Activated naive CD4-positive, alpha-beta T cell treated with anti-CD3 and anti-CD28 coated beads, Interleukin-2, amount 50 U/mL, for 16 hours (primary cell): Measurements from ENCODE around the gene AP2S1.
"Not testable (repeated sequence)": the region's sequence is repeated elsewhere in the genome, so short reads cannot be mapped to it uniquely, and the experiment has no call there.

ENCODE experiments used
- DNase-seq: peaks from one replicate; pipeline ENCODE4 v3.0.0-alpha.2; 2020

Gene AP2S1

DNA sequence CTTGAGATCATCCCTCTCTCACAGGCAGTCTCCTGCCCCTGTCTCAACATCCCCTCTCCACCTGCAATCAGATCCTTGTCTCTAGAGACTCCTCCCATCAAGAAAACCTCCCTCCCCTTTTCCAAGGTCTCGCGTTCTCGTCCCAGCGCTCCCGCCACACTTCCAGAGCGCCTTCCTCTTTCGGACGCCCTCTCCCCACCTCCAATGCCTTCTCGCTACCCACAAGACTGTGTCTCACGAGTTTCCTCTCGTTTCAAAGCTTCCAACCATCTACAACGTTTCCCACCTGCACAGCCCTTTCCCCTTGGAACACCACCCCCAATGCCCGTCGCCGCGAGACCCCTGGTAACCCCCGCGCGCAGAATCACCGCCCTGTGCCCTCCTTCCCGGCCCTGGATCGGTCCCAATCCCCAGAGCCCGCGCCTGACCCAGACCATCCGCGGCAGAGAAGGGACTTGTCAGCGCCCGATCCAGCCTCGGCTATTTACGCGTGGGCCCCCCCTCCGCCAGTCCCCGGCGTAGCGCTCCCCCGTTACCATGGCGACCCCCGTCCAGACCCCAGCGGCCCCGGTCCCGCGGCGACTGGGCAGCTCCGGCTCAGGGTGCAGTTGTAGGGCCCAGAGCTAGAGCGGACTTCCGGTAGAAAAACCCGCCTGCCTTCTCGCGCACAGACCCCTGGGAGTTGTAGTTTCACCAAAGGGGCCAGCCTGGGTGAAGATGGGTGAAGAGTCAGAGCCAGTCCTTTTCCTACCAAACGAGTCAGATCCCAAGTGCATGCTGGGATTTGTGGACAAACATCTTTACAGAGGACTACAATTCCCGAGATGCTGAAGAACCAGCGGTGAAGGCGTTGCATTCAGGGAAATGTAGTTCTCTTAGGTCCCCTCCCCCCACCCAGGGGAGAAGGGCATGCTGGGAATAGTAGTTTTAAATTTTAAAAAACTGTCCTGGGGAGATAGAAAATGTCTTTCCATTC lies at the start of gene AP2S1:
AP2S1 (minus strand) TSS at position 619 of the 976 bp plus-strand sequence; CDS start at position 539, 80 bp downstream.
- peak; percentile 93 for DNase-seq

DNA sequence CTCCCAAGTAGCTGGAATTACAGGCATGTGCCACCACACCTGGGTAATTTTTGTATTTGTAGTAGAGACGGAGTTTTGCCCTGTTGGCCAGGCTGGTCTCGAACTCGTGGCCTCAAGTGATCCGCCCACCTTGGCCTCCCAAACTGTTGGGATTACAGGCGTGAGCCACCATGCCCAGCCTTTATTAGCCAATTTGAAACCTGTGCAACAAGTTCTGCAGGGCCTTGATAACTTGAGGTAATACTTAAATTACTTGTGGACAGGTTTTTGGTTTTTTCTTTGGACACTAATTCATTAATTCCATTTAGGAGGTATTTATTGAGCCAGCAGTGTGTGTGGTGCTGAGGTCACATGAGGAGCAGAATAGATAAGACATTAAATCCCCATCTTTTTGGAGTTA lies 49.7 kb upstream of the AP2S1 start:
- DNase-seq: no peak

DNA sequence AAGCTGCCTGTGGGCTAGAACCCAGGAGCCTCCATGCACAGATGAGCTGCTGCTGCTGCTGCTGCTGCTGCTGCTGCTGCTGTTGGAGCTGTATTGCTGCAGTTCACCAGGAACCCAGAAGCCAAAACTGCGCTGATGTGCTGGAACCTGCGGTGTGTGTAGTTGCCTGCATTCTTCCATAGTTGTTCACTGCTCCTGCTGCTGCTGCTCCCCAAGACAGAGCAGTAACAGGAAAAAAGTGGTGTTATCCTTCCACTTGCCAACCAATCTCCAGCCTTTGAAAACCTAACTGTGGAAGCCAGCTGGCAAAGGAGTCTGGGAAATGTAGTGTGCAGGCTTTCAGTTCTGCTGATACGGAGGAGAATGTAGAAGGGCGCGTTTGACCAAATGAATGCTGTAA lies 48.1 kb upstream of the AP2S1 start:
- DNase-seq: no peak

DNA sequence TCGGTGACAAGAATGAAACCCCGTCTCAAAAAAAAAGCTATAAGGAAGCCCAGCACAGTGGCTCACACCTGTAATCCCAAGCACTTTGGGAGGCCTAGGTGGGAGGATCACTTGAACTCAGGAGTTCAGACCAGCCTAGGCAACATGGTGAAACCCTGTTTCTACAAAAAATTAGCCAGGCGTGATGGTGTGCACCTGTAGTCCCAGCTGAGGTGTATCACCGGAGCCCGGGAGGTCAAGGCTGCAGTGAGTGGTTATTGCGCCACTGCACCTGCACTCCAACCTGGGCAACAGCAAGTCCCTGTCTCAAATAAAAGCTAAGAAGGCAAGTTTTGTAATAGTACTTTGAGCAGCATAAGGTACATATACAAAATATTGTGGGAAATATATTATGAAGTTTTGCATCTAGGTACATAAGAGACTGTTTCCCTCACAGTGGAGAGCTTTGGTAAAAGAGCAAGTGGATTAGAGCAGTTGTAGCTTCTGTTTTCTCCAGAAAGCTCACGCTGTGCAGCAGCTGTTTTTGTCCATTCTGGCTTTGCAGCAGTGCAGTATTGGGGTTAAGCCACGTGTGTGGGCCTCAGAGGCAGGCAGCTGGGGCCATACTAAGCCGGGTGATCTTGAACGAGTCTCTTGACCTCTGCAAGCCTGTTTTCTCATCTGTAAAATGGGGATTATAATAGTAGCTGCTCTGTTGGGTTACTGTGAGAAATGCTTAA lies 45.6 kb upstream of the AP2S1 start:
- no peak for DNase-seq

DNA sequence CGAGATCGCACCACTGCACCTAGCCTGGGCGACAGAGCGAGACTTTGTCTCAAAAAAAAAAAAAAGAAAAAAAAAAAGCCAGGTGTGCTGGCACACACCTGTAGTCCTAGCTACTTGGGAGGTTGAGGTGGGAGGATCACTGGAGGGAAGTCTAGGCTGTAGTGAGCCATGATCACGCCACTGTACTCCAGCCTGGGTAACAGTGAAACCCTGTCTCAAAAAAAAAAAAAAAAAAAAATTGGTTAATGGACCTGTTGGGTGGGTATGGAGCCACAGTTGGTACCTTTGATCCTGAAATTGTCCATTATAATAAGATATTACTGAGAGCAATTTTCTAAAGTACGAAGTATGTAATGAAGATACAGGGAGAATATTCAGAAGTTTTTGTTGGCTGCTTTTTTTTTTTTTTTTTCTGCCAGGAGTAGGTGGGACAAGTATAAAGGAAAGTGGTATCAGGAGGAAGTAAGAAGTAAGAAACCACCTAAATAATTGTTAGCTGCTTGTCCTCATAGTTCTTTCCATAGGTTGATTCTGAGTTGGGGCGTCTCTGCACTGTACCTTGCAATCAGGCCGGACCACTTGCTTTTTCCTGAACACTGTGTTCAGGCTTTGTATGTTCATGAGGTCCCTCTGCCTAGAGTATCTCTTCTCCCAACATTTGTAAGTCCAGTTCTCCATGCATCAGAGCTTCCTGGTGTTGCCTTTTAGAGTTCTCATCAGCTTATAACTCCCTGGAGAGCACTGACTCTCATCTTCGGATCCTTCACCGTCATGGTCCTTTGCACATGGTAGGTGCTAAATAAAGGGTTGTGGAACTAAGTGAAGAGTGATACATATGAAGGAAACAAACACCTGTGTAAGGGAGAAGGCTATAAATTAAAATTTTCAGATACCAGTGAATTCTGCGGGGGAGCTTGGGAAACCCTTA lies 41.9 kb upstream of the AP2S1 start:
- DNase-seq: no peak

DNA sequence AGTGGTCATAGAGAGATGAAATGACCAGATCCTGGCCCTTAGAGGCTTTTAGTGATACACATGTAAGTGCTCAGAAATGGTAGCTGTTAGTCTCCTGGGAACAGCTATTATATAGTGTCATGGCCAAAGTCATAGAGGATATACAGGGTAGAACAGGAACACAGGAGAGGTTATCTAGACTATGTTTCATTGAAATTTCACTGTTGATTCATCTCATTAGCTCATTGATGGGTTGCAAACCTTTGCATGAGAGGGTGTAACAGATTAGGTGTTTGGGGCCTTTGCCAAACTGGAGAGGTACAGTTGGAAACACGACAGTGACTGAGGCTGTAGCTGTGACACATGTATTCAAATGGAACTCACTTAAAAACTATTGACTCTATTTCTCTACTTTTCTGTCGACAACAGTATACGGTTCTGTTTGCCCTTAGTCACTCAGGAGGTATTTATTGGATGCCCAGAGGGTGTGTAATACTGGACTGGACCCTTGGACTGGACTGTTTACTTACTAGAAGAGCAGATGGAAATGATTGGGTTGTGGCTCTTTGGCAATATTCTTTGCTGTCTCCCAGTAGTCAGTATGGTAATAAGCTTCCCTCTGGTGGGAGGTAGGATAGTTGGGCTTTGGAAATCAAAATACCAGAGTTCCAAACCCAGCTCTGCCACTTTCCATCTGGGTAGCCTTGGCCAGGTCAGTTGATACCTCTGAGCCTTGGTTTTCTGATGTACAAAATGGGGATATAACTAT lies 40.0 kb upstream of the AP2S1 start:
- no peak for DNase-seq

DNA sequence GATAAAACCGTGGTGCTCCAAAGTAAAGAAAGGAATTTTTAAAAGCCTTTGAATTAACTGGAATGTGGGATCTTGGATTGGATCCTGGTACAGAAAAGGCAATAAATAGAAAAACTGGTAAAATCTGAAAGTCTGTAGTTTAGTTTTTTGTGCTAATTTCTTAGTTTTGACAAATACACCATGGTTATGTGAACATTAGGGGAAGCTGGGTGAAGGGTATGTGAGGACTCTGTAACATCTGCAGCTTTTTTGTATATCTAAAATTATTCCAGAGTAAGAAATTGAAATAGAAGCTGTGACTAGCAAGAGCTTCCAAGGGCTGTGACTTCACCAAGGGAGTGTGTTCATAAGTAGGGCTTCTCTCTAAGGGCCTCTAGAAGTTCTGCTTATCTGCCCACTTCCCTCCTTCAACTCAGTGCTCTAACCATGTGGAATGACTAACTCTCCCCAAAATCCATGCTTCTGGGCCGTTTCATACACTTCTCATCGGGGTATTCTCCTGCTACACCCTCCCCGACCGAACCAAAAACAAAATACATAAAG lies 36.7 kb upstream of the AP2S1 start:
- DNase-seq: no peak

DNA sequence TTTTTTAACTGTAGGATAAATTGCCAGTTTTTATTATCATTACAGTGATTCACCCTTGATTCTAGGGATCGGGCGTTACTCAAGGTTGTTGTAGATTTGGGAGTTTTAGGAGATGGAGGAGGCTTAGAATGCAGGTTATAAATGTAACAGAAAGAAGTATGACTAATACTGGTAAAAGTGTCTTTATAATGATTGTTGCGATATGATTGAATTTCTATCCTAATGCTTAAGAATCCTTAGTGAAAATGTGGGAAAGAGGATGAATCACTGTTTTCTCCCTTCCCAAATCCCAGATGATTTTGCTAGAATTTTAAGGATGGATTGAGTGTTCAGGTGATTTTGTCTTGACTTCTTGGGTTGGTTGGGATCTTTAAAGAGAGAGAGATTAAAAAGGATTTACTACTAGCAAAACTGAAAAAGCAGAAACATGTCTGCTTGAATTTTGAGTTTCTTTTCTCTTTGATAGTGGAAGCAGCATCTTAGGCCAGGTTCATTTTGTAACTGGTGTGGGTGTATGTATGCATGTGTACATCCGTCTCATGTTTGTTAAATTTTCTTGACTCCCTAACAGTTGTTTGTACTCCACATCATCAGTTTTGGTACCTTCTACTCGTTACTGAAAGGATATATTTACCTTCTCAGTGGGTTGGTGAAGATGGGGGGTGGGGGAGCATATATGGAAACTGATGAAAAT lies 36.0 kb upstream of the AP2S1 start:
- DNase-seq: no peak

DNA sequence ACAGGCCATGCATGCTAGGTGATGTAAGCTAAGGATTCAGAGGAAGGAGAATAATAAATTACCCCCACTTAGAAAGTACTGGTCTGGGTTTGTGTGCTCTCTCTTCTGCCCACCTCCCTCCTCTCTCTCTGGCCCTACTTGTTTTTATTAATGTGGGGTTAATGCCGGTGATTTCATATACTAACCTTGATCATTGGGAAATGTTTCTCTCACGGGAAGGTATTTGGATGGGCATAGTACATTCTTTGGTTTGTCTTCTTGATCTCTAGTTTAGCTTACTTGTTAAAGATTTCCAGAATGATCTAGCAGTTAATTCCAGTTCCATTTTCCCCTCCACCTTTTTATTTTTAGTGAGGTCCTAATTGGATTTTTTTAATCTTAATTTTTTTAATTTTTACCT lies 34.8 kb upstream of the AP2S1 start:
- DNase-seq: no peak

DNA sequence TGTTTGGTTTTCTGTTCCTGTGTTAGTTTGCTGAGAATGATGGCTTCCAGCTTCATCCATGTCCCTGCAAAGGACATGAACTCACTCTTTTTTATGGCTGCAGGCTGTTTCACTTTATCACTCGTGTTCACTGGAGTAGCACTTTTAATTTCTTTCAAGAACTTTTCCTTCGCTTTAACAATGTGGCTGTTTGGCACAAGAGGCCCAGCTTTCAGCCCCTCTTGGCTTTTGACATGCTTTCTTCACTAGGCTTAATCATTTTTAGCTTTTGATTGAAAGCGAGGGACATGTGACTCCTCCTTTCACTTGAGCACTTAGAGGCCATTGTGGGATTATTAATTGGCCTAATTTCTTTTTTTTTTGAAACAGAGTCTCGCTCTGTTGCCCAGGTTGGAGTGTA lies 32.1 kb upstream of the AP2S1 start:
- DNase-seq: not testable (repeated sequence)

DNA sequence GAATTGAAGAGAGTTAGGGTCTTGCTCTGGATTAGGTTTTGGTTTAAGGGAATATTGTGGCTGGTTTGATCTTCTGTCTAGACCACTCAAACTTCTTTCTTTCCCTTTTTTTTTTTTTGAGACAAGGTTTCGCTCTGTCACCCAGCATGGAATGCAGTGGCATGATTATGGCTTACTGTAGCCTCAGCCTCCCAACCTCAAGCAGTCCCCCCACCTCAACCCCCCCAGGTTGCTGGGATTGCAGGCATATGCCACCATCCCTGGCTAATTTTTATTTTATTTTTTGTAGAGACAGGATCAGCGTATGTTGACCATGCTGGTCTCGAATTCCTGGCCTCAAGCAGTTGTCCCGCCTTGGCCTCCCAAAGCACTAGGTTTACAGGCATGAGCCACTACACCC lies 31.4 kb upstream of the AP2S1 start:
- DNase-seq: no peak

DNA sequence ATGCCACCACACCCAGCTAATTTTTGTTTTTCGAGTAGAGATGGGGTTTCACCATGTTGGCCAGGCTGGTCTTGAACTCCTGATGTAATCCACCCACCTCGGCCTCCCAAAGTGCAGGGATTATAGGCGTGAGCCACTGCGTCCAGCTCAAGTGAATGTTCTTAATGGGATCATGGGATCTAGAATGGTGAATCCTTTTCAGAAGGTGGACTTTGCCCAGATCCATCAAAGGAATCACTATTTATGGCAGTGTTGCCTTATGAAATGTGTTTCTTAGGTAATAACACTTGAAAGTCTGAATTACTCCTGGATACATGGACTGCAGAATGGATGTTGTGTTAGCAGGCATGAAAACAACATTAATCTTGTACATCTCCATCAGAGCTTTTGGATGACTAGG lies 30.4 kb upstream of the AP2S1 start:
- no peak for DNase-seq

DNA sequence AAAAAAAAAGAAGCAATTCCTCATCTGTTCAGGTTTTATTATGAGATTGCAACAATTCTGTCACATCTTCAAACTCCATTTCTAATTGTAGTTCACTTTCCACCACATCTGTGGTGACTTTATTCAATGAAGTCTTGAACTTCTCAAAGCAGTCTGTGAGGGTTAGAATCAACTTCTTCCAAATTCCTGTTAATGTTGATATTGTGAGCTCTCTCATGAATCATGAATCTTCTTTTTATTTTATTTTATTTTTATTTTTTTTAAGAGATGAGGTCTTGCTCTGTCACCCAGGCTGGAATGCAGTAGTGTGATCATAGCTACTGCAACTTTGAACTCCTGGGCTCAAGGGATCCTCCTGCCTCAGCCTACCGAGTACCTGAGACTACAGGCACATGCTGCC lies 29.8 kb upstream of the AP2S1 start:
- no peak for DNase-seq

DNA sequence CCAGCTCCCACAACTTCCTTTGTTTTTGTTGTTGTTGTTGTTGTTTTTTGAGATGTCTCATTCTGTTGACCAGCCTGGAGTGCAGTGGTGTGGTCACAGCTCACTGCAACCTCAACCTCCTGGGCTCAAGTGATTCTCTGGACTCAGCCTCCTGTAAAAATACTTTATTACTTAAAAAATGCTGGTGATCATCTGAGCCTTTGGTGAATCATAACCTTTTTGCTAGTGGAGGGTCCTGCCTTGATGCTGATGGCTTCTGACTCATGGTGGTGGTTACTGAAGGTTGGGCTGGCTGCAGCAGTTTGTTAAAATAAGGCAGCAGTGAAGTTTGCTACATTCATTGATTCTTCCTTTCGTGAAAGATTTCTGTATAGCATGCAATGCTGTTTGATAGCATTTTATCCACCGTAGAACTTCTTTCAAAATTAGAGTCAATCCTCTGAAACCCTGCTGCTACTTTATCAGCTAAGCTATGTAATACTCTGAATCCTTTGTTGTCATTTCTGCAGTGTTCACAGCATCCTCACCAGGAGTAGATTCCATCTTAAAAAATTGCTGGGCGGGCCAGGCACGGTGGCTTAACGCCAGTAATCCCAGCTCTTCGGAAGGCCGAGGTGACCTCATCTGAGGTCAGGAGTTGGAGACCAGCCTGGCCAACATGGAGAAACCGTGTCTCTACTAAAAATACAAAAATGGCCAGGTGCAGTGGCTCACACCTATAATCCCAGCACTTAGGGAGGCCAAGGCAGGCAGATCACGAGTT lies 28.1 kb upstream of the AP2S1 start:
- DNase-seq: no peak

DNA sequence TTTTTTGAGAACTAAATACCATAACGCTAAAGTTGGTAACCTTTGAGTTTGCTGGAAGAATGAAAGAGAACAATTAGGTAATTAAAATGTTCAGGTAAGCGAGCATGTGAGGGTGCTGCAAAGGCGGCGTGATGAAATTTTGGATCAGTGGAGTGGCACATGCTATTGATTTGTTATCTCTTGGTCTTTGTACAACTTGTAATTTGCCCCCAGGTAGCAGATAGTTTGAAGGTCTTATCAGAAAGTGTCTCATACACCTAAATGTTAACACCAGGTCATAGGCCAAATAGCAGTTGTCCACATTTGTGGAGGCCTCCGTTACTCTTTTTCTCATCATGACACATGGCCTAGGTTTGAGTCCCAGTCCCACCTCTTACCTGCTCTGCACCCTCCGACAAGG lies 25.0 kb upstream of the AP2S1 start:
- no peak for DNase-seq

DNA sequence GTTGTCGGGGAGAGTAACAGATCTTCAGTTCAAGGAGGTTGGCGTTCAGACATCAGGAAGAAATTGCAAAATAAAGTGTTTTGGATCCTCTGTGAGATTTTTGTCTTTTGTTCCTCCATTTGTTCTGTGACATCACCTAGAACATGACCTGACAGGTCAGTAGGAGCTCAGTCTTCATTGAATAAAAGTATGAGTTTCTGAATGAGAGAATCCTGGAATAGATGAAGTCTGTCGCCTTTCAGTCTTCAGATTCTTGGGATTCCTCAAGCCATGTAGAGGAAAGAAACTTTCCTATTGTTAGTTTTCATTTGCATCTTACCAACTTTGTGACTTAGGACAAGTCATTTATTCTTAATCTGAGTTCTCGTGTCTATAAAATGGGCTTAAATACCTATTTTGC lies 24.6 kb upstream of the AP2S1 start:
- no peak for DNase-seq

DNA sequence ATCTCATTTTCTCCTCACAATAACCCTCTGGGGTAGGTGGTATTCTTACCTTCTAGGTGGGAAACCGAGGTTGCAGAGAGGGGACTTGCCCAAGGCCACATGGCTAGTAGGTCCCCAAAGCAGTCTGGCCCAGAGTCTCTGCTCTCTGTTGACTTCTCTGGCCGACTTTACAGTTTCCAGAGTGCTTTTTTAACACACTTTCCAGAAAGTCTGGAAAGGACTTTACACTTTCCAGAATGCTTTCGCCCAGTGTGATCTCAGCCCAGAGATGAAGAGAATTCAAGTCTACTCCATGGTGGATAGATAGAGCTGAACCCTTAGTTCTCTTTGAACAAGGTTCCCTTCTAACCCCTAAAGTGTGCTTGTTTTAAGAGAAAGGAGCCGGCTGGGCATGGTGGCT lies 22.3 kb upstream of the AP2S1 start:
- DNase-seq: no peak

DNA sequence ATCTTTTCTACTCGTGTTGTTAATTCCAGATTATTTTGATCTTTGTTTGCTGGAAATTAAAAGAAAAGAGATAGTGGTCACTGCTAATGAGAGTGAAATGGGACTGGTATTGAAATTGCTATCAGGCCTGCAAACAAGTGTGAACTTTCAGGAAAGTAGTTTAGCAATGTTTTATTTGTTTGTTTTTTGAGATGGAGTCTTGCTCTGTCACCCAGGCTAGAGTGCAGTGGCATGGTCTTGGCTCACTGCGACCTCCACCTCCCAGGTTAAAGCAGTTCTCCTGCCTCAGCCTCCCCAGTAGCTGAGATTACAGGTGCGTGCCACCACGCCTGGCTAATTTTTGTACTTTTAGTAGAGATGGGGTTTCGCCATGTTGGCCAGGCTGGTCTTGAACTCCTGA lies 20.5 kb upstream of the AP2S1 start:
- DNase-seq: not testable (repeated sequence)

DNA sequence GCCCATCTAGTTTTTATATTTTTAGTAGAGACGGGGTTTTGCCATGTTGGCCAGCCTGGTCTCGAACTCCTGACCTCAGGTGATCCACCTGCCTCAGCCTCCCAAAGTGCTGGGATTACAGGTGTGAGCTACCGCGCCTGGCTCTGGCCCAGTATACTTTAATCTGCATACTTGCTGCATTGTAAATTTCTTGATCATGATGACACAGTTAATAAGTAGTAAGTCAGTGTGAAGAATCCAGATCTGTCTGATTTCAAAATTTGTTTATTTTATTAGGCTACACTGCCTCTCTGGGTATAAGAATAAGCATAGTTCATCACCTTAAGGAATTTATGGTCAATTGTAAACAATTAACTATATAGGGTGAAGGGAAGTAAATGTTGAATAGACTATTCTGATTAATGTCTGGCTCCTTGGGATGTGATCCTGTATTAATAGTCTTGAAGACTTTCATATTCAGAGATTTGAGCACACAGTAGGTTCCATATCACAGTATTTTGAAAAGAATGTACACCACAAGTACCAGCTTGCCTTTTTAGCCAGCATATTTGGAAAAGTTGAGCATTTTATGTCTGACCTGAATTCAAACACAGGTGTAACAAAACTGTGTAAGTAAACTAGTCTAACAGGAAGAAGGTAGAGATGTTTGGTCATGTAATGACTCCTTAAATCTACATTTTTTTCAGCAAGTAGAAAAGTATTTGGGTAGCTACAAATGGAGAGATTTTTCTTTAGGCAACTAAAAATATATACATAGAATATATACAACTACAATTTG lies 17.6 kb upstream of the AP2S1 start:
- DNase-seq: no peak

DNA sequence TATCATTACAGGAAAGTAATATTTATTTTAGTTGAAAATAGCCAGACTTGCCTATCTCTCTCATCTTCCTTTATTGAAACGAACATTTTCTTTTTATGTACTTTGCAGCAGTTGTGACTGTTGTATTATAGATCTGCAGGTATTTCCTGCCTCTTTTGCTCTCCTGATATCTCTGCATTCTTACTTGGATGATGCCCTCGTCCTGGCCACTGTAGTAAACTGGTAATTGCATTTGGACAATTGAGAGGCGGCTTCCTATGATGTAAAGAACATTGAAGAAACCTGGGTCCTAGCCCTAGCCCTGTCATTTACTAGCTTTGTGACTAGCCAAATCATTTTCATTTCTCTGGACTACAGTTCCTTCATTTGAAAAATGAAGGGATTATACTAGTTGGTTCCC lies 16.5 kb upstream of the AP2S1 start:
- no peak for DNase-seq
